ENCODE measurements around the gene STK10.
A peak's percentile ranks its signal among the peaks of the same experiment; 100 is the strongest.

STK10 gene

DNA sequence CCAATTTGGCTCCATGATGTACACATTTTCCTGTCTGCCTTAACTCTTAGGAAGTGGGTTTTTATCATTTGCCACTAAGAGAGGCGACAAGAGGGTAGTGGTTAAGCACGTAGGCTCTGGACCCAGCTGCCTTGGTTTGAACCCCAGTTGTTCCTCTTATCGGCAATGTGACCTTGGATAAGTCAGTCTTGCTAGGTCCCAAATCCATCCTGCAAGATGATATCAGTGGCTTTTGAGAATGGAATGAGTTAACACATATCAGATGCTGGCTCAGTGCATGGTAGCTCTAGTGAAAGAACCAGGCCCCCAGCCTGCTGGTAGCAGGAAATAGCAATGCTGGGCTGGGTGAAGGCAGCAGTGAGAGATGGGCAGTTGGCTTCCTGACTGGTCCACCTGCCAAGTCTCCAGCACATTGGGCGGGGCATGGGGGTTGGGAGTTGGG lies 72.5 kb downstream of the STK10 start:
- H3K4me3 ChIP-seq = no peak overlapping the region
- peak overlapping the region in 1 of 2 donors; percentile 47 for H3K27ac ChIP-seq

DNA sequence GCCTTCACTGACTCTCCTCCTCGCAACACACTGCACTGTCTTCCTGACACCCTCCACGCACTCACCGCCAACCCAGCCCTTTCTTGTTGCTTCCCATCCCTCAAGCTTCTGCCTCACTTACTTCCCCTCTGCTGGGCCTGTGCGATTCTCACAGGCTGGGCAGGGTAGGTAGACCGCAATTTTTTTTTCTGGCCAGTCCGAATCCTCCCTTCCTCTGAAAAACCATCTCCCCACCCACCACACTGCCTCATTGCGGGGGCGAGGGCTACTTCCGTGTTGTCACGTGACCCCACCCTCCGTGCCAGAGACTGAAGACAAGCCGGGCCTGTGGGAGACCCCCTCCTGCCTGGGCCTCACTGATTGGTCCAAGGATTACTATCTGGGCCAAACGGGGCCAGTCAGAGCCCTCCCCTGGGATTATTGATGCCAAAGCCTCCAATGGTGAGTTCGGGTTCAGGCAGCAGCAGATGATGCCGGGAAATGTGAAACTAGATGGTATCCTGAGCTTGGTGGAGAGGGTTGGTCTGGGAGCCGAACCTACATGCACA lies 73.1 kb downstream of the STK10 start:
- H3K27ac ChIP-seq = peak overlapping the region in 1 of 2 donors; percentile 47
- DNase-seq (ENCODE audit: low spot score) = no peak
- TF ChIP-seq, protein P1, sequence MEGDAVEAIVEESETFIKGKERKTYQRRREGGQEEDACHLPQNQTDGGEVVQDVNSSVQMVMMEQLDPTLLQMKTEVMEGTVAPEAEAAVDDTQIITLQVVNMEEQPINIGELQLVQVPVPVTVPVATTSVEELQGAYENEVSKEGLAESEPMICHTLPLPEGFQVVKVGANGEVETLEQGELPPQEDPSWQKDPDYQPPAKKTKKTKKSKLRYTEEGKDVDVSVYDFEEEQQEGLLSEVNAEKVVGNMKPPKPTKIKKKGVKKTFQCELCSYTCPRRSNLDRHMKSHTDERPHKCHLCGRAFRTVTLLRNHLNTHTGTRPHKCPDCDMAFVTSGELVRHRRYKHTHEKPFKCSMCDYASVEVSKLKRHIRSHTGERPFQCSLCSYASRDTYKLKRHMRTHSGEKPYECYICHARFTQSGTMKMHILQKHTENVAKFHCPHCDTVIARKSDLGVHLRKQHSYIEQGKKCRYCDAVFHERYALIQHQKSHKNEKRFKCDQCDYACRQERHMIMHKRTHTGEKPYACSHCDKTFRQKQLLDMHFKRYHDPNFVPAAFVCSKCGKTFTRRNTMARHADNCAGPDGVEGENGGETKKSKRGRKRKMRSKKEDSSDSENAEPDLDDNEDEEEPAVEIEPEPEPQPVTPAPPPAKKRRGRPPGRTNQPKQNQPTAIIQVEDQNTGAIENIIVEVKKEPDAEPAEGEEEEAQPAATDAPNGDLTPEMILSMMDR (IDR thresholded peaks at IDR 0.05) = no peak
- H3K4me3 ChIP-seq = no peak overlapping the region

More for the DNA sequence above, 72.5 kb downstream of the STK10 start:
- TF ChIP-seq, protein P1 (IDR thresholded peaks at IDR 0.05) = no peak
- DNase-seq (ENCODE audit: low spot score) = no peak

DNA sequence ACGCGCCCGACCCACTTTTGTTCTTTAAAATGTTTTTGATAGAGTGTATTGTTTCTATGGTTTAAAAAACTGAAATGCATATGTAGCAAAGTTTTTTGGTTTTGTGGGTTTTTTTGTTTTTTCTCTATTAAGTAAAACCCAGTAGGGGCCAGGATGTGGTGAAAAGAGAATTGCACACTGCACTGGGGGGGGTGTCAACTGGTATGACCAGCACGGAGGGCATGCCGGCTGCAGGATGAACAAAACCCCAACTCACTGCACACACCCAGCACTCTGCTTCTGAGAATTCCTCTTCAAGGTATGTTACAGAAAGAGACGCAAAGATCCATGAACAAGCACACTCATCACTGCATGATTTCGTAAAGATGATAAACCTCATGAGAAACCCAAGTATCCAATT lies 75.0 kb downstream of the STK10 start:
- TF ChIP-seq, protein P1 (IDR thresholded peaks at IDR 0.05) = no peak
- DNase-seq (ENCODE audit: low spot score) = no peak
- no peak overlapping the region for H3K27ac ChIP-seq
- H3K4me3 ChIP-seq = no peak overlapping the region

DNA sequence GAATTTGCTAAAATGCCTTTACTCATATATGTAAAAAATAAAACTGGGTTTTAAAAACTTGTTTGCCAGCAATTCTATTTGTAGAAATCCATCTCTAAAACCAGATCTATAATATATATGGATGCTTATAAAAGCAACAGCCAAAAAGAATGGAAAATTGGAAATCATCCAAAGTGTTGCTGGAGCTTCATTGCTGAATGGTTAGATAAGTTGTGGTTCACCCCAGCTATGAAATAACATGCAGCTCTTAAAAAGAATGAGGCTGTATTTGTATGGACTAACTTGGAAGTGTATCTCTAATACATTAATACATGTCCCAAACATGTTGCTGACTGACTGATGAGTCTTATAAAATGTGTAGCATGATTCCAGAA lies 76.2 kb downstream of the STK10 start:
- TF ChIP-seq, protein P1 (IDR thresholded peaks at IDR 0.05) = no peak
- Histone ChIP-seq H3K4me3 (peak overlapping the region; percentile 61), H3K27ac (peak overlapping the region in 1 of 2 donors; percentile 37)
- DNase-seq (ENCODE audit: low spot score) = no peak

DNA sequence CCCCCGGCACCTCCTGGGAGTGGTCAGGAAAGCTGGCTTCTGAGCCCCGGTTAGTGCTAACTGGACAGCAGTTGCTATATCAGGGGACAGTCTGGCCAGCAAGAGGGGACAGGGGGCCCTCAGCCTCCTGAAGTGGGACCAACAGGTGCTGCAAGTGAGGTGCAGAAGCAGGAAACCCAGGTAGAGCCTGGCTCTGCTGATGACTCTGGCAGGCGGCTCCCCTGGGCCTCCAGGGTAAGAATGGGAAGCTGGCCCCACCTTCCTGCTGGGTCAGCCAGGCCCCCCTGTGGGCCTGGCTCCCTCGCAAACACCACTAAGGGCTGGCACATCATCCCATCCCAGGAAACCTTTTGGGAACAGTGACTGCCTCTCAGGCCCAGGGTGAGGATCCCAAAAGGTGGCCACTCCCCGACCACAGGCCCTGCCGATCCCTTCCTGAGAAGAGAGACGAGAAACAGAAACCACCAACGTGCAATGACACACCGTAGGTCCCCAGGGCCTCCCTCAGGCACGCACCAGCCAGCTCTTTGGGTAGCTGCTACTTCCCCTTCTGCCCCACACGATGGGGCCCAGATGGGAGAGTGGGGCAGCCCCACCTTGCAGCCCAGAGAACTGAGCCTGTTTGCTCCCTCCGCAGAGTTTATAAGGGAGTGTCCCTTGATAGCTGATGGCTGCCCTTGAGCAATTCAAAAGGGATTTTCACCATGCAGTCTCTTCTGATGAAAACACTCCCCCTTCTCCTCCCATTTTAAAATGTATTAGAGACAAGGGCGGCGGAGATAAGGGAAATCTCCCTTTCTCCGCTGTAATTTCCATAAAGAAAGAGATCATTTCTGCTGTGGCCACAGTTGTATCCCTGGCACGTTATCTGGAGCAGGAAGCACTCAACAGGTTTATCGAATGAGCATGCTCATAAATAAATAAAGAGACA lies 76.8 kb downstream of the STK10 start:
- no peak for DNase-seq (ENCODE audit: low spot score)

DNA sequence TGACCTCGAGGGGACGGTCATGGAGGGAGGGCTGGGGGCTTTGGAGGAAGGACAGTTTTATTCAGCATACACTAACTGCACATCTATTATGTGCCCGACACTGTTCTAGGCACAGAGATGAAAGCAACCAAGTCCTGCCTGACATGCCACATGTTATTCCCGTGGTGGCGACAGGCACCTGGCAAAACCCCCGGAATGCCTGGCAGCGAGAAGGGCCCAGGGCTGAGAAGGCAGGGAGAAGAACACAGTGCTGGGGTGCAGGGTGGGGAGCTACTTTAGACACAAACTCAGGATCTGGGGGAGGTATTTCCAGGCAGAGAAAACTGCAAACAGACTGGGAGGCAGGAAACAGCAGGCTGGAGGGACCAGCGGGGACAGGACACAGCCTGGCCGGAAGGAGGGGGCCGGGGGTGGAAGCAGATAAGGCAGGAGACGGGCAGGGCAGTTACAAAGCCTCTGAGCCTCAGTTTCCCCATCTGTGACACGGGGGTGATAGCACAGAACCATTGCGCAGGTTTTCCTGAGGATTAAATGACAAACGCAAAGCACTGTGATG lies 77.7 kb downstream of the STK10 start:
- DNase-seq (ENCODE audit: low spot score) = no peak
- TF ChIP-seq, protein P1 (IDR thresholded peaks at IDR 0.05) = no peak
- Histone ChIP-seq H3K27ac (peak overlapping the region; percentile 37 to 69), H3K4me3 (no peak overlapping the region)

More for the DNA sequence above, 76.8 kb downstream of the STK10 start:
- TF ChIP-seq, protein P1 (IDR thresholded peaks at IDR 0.05) = no peak
- peak overlapping the region; percentile 37 to 69 for H3K27ac ChIP-seq
- peak overlapping the region; percentile 61 for H3K4me3 ChIP-seq
